SK-N-DZ (cell line): Measurements from ENCODE around the gene TDRD12.
"Not testable (repeated sequence)": the region's sequence is repeated elsewhere in the genome, so short reads cannot be mapped to it uniquely, and the experiment has no call there.

ENCODE experiments used
- DNase-seq: peaks from one replicate; pipeline ENCODE4 v3.0.0-alpha.2; 2015; ENCODE audit warnings: low spot score

Gene TDRD12

GRCh38 chr19:32691952-32692726 is 27.4 kb upstream of the TDRD12 start:
- no peak for DNase-seq

- DNase-seq = no peak
Observed at GRCh38 chr19:32692727-32693061, 26.9 kb upstream of the TDRD12 start.

GRCh38 chr19:32693151-32694108 is 26.1 kb upstream of the TDRD12 start:
- DNase-seq = not testable (repeated sequence)

DNA sequence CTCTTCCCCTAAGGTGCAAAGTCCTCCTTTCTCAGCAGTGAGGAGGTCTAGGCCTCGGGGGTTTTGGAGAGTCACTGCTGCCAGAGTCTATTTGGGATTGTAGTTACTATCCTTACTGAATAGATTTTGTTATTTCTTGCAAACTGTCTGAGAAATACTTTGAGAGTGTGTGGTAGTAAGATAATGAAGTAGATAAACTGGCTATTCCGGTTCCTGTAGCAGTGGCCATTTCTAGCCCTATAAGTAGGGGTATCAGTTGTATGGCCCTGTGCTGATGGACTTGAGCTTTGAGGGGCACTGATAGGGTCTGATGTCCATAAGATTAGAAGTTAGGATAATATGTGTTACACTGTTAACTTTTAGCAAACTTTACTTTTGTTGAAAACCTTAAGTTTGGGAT is 25.3 kb upstream of the TDRD12 start:
- not testable (repeated sequence) for DNase-seq

- DNase-seq = not testable (repeated sequence)
Observed at GRCh38 chr19:32694851-32695250, 24.7 kb upstream of the TDRD12 start.

- not testable (repeated sequence) for DNase-seq
Observed at GRCh38 chr19:32695506-32695905, 24.1 kb upstream of the TDRD12 start.

DNA sequence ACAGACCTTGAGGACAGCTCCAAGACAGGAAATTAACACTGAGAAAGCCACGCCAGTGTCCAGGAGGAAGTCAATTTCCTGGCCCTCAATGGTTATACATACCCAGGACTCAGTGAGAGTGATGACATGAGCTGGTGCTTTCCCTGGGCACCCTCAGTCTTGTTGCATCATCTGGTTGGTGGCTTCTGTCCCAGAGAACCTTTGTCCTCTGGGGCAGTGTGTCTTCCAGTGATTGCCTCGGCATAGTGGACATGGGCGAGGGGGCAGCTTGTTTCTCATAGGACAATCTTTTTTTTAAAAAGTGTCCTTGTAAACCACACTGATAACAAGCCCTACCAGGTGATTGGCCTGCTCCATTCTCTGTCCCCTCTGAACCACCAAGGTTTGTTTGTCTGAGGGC is 22.8 kb upstream of the TDRD12 start:
- not testable (repeated sequence) for DNase-seq

DNA sequence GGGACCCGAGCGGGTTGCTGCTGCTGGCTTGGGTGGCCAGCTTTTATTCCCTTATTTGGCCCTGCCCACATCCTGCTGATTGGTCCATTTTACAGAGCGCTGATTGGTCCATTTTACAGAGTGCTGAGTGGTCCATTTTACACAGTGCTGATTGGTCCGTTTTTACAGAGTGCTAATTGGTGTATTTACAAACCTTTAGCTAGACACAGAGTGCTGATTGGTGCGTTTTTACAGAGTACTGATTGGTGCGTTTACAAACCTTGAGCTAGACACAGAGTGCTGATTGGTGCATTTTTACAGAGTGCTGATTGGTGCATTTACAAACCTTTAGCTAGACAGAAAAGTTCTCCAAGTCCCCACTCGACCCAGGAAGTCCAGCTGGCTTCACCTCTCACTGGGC is 19.4 kb upstream of the TDRD12 start:
- DNase-seq = not testable (repeated sequence)

DNA sequence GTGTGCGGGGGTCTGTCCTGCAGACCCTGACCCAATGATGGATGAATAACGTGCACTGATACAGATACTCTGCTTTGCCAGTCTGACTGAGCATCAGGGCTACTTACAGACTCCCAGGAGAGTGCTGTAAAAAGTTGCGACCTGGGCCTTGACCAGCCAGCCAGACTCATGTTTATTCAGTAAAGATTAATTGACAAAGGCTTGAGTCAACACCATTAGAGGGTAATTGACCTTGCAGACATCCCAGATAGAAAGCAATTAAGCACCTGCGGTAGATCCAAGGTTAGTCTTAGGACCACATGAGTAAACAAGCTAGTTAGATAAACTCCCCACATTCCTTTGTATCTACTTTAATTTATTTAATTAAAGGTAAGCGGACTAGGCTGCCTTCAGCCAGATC is 17.6 kb upstream of the TDRD12 start:
- no peak for DNase-seq

DNA sequence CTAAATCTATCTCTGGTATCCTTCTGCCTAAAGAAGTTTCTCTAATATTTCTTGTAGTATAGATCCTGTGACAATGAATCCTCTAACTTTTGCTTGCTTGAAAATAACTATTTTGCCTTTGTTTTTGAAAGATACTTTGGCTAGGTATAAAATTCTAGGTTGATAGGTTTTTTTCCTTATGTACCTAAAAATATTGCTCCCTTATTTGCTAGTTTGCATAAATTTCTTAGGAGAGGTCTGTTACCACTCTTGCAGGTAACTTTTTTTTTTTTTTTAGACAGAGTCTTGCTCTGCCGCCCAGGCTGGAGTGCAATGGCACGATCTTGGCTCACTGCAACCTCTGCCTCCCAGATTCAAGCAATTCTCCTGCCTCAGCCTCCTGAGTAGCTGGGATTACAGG is 15.6 kb upstream of the TDRD12 start:
- DNase-seq = not testable (repeated sequence)

DNA sequence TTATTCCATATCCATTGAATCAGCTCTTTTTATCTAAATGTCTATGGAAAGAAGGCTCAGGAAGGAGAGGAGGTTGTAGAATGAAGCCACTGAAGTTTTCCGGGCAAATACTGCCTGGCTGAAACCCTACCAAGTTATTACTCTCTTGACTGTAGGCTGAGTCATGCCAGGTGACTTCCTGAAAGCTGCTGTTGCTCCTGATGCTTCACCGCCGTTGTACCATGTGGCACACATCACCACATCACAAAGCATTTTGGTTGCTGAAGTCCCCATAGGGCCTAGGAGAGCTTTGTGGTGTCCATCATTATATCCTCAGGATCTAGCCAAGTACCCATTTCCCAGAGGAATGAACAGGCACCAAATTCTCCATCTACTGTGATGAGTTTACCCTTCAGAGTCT is 11.1 kb upstream of the TDRD12 start:
- DNase-seq = no peak

GRCh38 chr19:32709032-32709431 is 10.5 kb upstream of the TDRD12 start:
- DNase-seq = no peak

DNA sequence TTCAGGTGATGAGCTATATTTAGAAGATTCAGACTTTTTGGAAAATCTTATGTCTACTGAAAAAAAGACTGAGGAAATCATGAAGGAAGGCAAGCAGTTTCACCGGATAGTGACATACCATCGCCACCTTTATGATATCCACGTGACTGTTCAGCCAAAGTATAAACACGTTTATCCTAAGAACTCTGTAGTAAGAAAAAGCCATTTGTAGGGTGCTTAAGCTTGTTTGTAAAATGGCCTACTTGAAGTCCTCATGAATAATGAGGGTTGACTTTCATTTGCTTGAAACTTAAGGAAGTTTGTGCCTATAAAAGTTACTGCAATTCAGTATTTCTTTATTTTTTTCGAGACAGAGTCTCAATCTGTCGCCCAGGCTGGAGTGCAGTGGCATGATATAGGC is 7.8 kb upstream of the TDRD12 start:
- no peak for DNase-seq

DNA sequence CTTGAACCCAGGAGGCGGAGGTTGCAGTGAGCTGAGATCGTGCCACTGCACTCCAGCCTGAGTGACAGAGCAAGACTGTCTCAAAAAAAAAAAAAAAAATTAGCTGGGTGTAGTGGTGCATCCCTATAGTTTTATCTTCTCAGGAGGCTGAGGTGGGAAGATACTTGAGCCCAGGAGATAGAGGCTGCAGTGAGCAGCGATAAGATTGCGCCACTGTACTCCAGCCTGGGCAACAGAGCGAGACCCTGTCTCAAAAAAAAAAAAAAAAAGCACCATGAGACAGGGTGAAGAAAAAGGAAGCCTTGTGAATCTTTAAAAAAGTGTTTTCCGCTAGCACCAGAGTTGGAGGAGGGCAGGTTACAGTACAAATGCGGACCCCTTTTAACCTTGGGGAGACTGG is 3.4 kb upstream of the TDRD12 start:
- not testable (repeated sequence) for DNase-seq

DNA sequence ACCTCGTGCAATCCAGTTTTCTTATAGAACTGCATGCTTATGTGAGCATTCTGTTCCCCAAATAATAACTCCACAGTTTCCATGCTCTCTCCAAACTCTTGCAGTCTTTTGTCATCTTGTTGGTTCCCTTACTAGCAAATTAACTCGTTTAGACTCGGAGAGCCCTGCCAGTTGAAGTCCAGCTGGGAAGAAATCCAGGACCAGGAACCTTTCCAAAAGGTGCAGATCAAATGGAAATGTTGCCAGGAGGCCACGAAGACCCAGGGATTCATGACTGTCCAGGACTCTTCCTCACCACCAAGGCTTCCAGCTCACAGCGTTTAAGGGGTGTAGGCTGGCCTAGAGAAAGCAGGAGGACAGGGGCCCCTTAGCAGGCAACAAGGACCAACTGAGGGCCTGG is 2.1 kb upstream of the TDRD12 start:
- DNase-seq = no peak

DNA sequence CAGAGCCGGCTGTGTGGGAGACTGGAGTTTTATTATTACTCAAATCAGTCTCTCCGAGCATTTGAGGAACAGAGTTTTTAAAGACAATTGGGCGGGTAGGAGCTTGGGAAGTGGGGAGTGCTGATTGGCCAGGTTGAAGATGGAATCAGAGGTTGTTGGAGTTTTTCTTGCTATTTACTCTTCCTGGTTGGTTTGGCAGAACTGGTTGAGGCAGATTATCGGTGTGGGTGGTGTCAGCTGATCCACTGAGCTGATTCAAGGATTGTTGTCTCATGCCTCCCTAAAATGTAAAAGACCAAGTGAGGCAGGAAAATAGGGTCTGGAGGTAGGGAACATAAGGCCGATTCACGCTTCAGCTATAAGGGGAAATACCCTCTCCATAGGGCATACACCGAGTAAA is 1.3 kb upstream of the TDRD12 start:
- DNase-seq = no peak

DNA sequence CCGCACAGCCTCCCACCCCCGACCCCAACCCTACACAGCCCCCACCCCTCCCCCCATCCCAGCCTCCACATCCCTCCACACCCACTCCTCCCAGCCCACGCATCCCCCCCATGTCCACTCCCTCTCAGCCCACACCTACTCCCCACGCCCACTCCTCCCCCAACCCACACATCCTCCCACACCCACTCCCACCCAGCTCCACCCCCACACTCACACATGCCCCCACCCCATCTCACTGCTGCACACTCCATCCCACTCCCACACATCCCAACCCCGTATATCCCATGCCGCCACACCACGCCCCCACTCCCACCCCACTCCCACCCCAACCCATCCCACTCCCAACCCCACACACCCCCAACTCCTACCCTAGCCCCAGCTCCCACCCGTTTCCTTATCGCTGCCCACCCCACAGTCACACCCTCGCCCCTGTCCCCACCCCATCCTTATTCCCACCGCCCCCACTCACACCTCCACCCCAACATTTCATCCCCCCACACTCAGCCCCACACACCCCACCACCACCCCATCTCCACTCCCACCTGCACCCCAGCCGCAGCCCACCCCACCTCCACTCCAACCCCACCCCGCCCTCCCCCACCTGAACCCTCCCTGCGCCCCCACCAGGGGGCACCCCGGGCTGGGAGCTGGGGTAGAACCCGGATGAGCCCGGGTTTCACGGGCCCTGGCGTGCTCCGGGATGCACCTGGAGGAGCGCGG is 809 bp downstream of the TDRD12 start:
- DNase-seq = no peak

DNA sequence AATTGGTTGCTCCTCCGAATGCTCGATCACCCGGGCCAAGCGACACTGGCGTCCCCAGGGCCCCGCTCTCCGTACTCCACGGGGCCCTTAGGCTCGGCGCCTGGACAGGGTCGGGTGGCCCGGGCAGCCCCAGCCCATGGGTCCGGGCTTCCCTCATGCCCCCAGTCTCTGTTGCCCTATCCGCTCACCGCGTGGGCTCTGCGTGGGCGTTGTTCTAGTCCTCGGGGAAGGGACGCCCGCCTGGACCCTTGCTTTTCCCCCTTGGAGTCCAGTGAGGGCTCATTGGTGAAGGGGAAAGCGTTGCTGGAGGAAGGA is 1.3 kb downstream of the TDRD12 start:
- no peak for DNase-seq

DNA sequence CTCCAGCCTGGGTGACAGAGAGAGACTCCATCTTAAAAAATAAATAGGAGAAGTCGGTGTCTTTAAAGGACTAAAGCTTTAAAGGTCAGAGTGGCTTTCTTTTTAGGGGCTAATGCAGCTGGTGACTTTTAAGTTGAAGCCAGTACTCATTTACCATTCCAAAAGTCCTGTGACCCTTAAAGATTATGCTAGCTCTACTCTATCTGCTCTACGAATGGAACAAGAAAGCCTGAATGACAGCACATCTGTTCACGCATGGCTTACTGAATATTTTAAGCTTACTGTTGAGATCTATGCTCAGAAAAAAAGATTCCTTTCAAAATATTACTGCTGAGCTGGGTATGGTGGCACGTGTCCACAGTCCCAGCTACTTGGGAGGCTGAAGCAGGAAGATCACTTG is 16.4 kb downstream of the TDRD12 start:
- no peak for DNase-seq

DNA sequence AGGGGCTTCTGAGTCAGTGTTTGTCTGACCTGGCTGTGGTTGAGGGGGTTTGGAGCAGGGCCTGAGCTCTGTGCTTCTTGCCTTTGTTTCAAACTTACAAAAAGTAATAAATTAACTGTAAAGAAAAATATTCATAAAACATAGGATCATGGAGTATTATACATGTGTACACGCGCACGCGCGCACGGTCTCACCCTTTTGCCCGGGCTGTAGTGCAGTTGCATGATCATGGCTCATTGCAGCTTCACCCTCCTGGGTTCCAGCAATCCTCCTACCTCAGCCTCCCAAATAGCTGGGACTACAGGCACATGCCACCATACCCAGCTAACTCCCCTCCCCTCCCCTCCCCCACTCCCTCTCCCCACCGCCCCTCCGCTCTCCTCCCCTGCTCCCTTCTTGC is 23.5 kb downstream of the TDRD12 start:
- no peak for DNase-seq

DNA sequence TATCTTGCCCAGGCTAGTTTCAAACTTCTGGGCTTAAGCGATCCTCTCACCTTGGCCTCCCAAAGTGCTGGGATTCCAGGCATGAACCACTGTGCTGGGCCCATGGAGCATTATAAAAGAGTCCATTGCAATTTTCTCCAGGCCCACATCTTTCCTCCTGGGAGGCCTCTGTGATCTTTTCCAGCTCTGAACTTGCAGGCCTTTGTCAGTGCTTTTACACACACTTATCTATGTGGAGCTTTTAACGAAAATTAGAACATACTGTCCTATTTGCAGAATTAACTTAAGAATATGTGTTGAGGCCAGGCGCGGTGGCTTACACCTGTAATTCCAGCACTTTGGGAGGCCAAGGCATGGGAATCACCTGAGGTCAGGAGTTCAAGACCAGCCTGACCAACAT is 23.9 kb downstream of the TDRD12 start:
- no peak for DNase-seq

- DNase-seq = no peak
Observed at GRCh38 chr19:32744555-32745325, 25.2 kb downstream of the TDRD12 start.
